SK-N-MC (cell line): ENCODE results near the gene ITGBL1.

ENCODE experiments used
- EZH2 ChIP-seq: fragments of 200-600 bp; sonication (generic); IDR thresholded peaks from one replicate; pipeline ENCODE4 v1.6.1; 2017; ENCODE audit warnings: antibody characterized with exemption
- FOXP2 ChIP-seq: optimal IDR thresholded peaks from 2 replicates; pipeline ENCODE3; 2011; ENCODE audit warnings: mild to moderate bottlenecking, moderate library complexity; ENCODE audit not compliant: insufficient read depth; ENCODE audit errors: extremely low read length, control extremely low read depth
- POLR2AphosphoS5 ChIP-seq: IDR thresholded peaks from 2 replicates; pipeline ENCODE4 v1.6.1; 2012; ENCODE audit warnings: mild to moderate bottlenecking, low read depth, low read length, borderline replicate concordance

DNA sequence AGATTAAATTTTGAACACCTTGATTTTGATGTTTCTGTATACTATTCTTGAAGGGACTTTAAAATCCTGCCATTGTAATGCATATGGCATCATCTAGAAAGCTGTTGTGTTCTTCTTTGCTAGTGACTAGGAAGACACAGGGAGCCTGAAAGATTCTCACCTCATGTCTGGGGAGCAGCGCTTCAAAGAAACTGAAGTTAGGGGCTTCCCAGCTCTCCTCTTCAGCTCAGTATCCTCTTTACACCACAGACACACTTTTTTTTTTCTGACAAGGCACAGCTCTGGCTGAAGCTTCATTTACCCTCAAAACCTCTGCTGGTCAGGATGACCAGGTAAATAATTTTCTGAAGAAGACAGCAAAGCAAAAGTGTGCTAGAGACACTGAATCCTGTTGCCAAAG, 255.6 kb downstream of the ITGBL1 start:
- no peak for TF ChIP-seq EZH2
- TF ChIP-seq POLR2AphosphoS5, result no peak
- no peak for TF ChIP-seq FOXP2
